ENCODE results near the gene DHCR24. TPM values are rescaled to one million over a fixed set of nuclear protein-coding genes. Genes with fewer than 3 reads are reported as not detected.

Gene DHCR24
- total RNA-seq, 1 experiment from 2014 or later = 337 TPM

- no peak for TF ChIP-seq CDX4 (CRISPR knock-in tag; IDR thresholded peaks at IDR 0.05; ENCODE audit: borderline replicate concordance)
- no peak for TF ChIP-seq ATF6 (CRISPR knock-in tag; IDR thresholded peaks at IDR 0.05)
- TF ChIP-seq MLX (CRISPR knock-in tag; IDR thresholded peaks at IDR 0.05) = no peak
- TF ChIP-seq TEAD4 (CRISPR knock-in tag; IDR thresholded peaks at IDR 0.05) = no peak
- TF ChIP-seq MYBL2 (CRISPR knock-in tag; IDR thresholded peaks at IDR 0.05) = no peak
- TF ChIP-seq ZNF317 (CRISPR knock-in tag; IDR thresholded peaks at IDR 0.05; ENCODE audit: borderline replicate concordance, low read depth) = no peak
- TF ChIP-seq MAX (CRISPR knock-in tag; IDR thresholded peaks at IDR 0.05) = no peak
- TF ChIP-seq TCF7 (CRISPR knock-in tag; IDR thresholded peaks at IDR 0.05; ENCODE audit: low read depth) = no peak
These were observed 16.1 kb downstream of the DHCR24 start (continued) for GRCh38 chr1:54870869-54871268.

- Mint-ChIP-seq H3K27me3 (ENCODE audit: low read depth) (no peaks in the 10 kb centered on the region), H3K4me3 (no peak overlapping the region), H3K27ac (no peak overlapping the region), H3K36me3 (peaks cover 85% of the 10 kb centered on the region), H3K9me3 (no peaks in the 10 kb centered on the region), H3K4me1 (no peaks in the 10 kb centered on the region)
- DNase-seq (ENCODE audit: low spot score) = no peak
- TF ChIP-seq GABPB1 (CRISPR knock-in tag; IDR thresholded peaks at IDR 0.05) = peak; percentile 76; the same call in 1 of the 2 replicates
- no peak for TF ChIP-seq TEAD4 (CRISPR knock-in tag; IDR thresholded peaks at IDR 0.05)
- CTCF ChIA-PET = no interaction called here
- no peak for ATAC-seq
- POLR2A ChIA-PET = interaction anchor here (0.6 kb wide), 1 partner anchor 17 kb away, joined by 3 read pairs; no protein-coding TSS in a partner anchor
These were observed 17.7 kb downstream of the DHCR24 start for GRCh38 chr1:54869173-54869851.

- ATAC-seq = no peak
- no peaks in the 10 kb centered on the region for H3K9me3 Mint-ChIP-seq
- no peak overlapping the region for H3K27ac Mint-ChIP-seq
- H3K4me3 Mint-ChIP-seq = no peak overlapping the region
- POLR2A ChIA-PET = no interaction called here
- DNase-seq (ENCODE audit: low spot score) = no peak
- CTCF ChIA-PET = no interaction called here
- peaks cover 87% of the 10 kb centered on the region for H3K36me3 Mint-ChIP-seq
- no peaks in the 10 kb centered on the region for H3K27me3 Mint-ChIP-seq (ENCODE audit: low read depth)
- H3K4me1 Mint-ChIP-seq = no peaks in the 10 kb centered on the region
- no peak for TF ChIP-seq TEAD1 (CRISPR knock-in tag; IDR thresholded peaks at IDR 0.05)
- TF ChIP-seq GABPB1 (CRISPR knock-in tag; IDR thresholded peaks at IDR 0.05) = peak; percentile 80
These were observed 19.3 kb downstream of the DHCR24 start for GRCh38 chr1:54867717-54868057.

GRCh38 chr1:54866801-54867716 lies 19.9 kb downstream of the DHCR24 start:
- ATAC-seq (no peak), DNase-seq (ENCODE audit: low spot score) (no peak)
- ChIA-PET POLR2A (no interaction called here), CTCF (no interaction called here)
- no peaks in the 10 kb centered on the region for H3K27me3 Mint-ChIP-seq (ENCODE audit: low read depth)
- H3K9me3 Mint-ChIP-seq = no peaks in the 10 kb centered on the region
- H3K27ac Mint-ChIP-seq = no peak overlapping the region
- no peaks in the 10 kb centered on the region for H3K4me1 Mint-ChIP-seq
- H3K4me3 Mint-ChIP-seq = no peak overlapping the region
- H3K36me3 Mint-ChIP-seq = peaks cover 87% of the 10 kb centered on the region
- TF ChIP-seq KAT7 (CRISPR knock-in tag; IDR thresholded peaks at IDR 0.05; ENCODE audit: borderline replicate concordance) (no peak), NFYB (CRISPR knock-in tag; conservative IDR thresholded peaks at IDR 0.05; ENCODE audit: low read depth) (no peak), NR1H2 (CRISPR knock-in tag; IDR thresholded peaks at IDR 0.05) (no peak), EMX1 (CRISPR knock-in tag; IDR thresholded peaks at IDR 0.05) (no peak), ETV6 (CRISPR knock-in tag; IDR thresholded peaks at IDR 0.05) (no peak), USF1 (CRISPR knock-in tag; IDR thresholded peaks at IDR 0.05) (no peak), ZNF396 (CRISPR knock-in tag; IDR thresholded peaks at IDR 0.05; ENCODE audit: borderline replicate concordance) (no peak), CTCF (IDR thresholded peaks at IDR 0.05) (no peak), ZNF263 (CRISPR knock-in tag; IDR thresholded peaks at IDR 0.05; ENCODE audit: low read depth) (no peak), CDX4 (CRISPR knock-in tag; IDR thresholded peaks at IDR 0.05; ENCODE audit: borderline replicate concordance) (no peak), OVOL2 (CRISPR knock-in tag; IDR thresholded peaks at IDR 0.05; ENCODE audit: borderline replicate concordance) (no peak), FOXP1 (CRISPR knock-in tag; IDR thresholded peaks at IDR 0.05; ENCODE audit: borderline replicate concordance) (no peak)
